ENCODE data around the gene TMEM184B.
"Not testable (repeated sequence)": the region's sequence is repeated elsewhere in the genome, so short reads cannot be mapped to it uniquely, and the experiment has no call there.

TMEM184B gene

GRCh38 chr22:38181453-38182200 is 91.2 kb downstream of the TMEM184B start, which contains the start of gene PLA2G6:
PLA2G6 (minus strand) TSS chr22:38181830; CDS start chr22:38169426, 12,404 bp downstream.
- Histone ChIP-seq H4K20me1 (ENCODE audit: control insufficient read depth, insufficient read depth, low read depth, low read length) (no peaks in the 10 kb centered on the region), H3K4me1 (ENCODE audit: control insufficient read depth, low read length) (peaks cover 22% of the 10 kb centered on the region)

GRCh38 chr22:38180841-38181452 is 91.9 kb downstream of the TMEM184B start:
- Histone ChIP-seq H3K9me3 (ENCODE audit: control insufficient read depth, insufficient read depth, low read length) (no peaks in the 10 kb centered on the region), H3K4me3 (ENCODE audit: low read length) (peak overlapping the region; percentile 93), H3K79me2 (ENCODE audit: control insufficient read depth, low read length) (peaks cover 22% of the 10 kb centered on the region), H3K27me3 (ENCODE audit: control insufficient read depth, low read length) (no peaks in the 10 kb centered on the region), H3K9me2 (replicated peaks; ENCODE audit: control insufficient read depth, low read length) (no peaks in the 10 kb centered on the region), H3K27ac (ENCODE audit: low read depth, low read length) (peak overlapping the region; percentile 63), H3K4me1 (ENCODE audit: control insufficient read depth, low read length) (peaks cover 26% of the 10 kb centered on the region), H3K36me3 (ENCODE audit: control insufficient read depth, low read length) (peaks cover 3% of the 10 kb centered on the region; the same call in 1 of the 2 replicates), H3K4me2 (ENCODE audit: low read length) (peak overlapping the region; percentile 100), H3F3A (ENCODE audit: control insufficient read depth, insufficient read depth) (peaks cover 4% of the 10 kb centered on the region; the same call in 1 of the 2 replicates), H4K20me1 (ENCODE audit: control insufficient read depth, insufficient read depth, low read depth, low read length) (no peaks in the 10 kb centered on the region)
- no peak for TF ChIP-seq CTCF (IDR thresholded peaks at IDR 0.05; ENCODE audit: low read depth, low read length, poor library complexity, severe bottlenecking)
- no peak for TF ChIP-seq EZH2phosphoT487 (IDR thresholded peaks at IDR 0.05; ENCODE audit: borderline replicate concordance, low read length)

More at GRCh38 chr22:38181453-38182200, 91.2 kb downstream of the TMEM184B start, which contains the start of gene PLA2G6:
- H3K27ac ChIP-seq (ENCODE audit: low read depth, low read length), result peak within 1 kb of the TSS; percentile 63
- H3K27me3 ChIP-seq (ENCODE audit: control insufficient read depth, low read length), result 0 out of 2 replicates have a peak, but pooled peaks cover under 1% of the 10 kb centered on the region
- TF ChIP-seq EZH2phosphoT487 (IDR thresholded peaks at IDR 0.05; ENCODE audit: borderline replicate concordance, low read length) (no peak), CTCF (IDR thresholded peaks at IDR 0.05; ENCODE audit: low read depth, low read length, poor library complexity, severe bottlenecking) (no peak)
- H3K4me3 ChIP-seq (ENCODE audit: low read length), result peak within 1 kb of the TSS; percentile 93
- peak within 1 kb of the TSS; percentile 100 for H3K4me2 ChIP-seq (ENCODE audit: low read length)
- H3K79me2 ChIP-seq (ENCODE audit: control insufficient read depth, low read length), result peaks cover 22% of the 10 kb centered on the region
- no peaks in the 10 kb centered on the region for H3K9me2 ChIP-seq (replicated peaks; ENCODE audit: control insufficient read depth, low read length)
- no peaks in the 10 kb centered on the region for H3K9me3 ChIP-seq (ENCODE audit: control insufficient read depth, insufficient read depth, low read length)
- peaks cover 3% of the 10 kb centered on the region; the same call in 1 of the 2 replicates for H3K36me3 ChIP-seq (ENCODE audit: control insufficient read depth, low read length)
- H3F3A ChIP-seq (ENCODE audit: control insufficient read depth, insufficient read depth), result peaks cover 4% of the 10 kb centered on the region; the same call in 1 of the 2 replicates

- Histone ChIP-seq H3K79me2 (ENCODE audit: control insufficient read depth, low read length) (peaks cover 22% of the 10 kb centered on the region), H3K4me1 (ENCODE audit: control insufficient read depth, low read length) (peaks cover 26% of the 10 kb centered on the region)
- not testable (repeated sequence) for H3K27me3 ChIP-seq (ENCODE audit: control insufficient read depth, low read length); H4K20me1 ChIP-seq (ENCODE audit: control insufficient read depth, insufficient read depth, low read depth, low read length); H3K27ac ChIP-seq (ENCODE audit: low read depth, low read length); H3K9me3 ChIP-seq (ENCODE audit: control insufficient read depth, insufficient read depth, low read length); H3K36me3 ChIP-seq (ENCODE audit: control insufficient read depth, low read length); H3K4me2 ChIP-seq (ENCODE audit: low read length); H3F3A ChIP-seq (ENCODE audit: control insufficient read depth, insufficient read depth); H3K9me2 ChIP-seq (replicated peaks; ENCODE audit: control insufficient read depth, low read length); H3K4me3 ChIP-seq (ENCODE audit: low read length)
These were observed 94.2 kb downstream of the TMEM184B start for GRCh38 chr22:38178605-38178937.
